Neural cell (in vitro differentiated cells): ENCODE results near the gene CREB3L1. TPM values are rescaled to one million over a fixed set of nuclear protein-coding genes. Genes with fewer than 3 reads are reported as not detected.

Experiments used
- H2AFZ ChIP-seq: fragments of 200-600, 300-800 bp; sonication (generic), shearing (Covaris generic); 2 replicates; pipeline ENCODE4 v1.6.0; 2014; ENCODE audit warnings: low read depth, mild to moderate bottlenecking, antibody characterized with exemption, low read length, moderate library complexity
- H3F3A ChIP-seq: fragments of 200-600 bp; shearing (Covaris generic); 2 replicates; pipeline ENCODE4 v1.6.1; 2016; ENCODE audit warnings: mild to moderate bottlenecking, moderate library complexity, mixed read lengths, antibody characterized with exemption, low read length; ENCODE audit not compliant: insufficient read depth, poor library complexity, severe bottlenecking
- H3K27ac ChIP-seq: fragments of 200-600, 300-800 bp; sonication (generic), shearing (Covaris generic); 2 replicates; pipeline ENCODE4 v1.5.1; 2014; ENCODE audit warnings: mild to moderate bottlenecking, low read length, moderate library complexity
- H3K27me3 ChIP-seq: fragments of 300-800, 200-600 bp; sonication (generic), shearing (Covaris generic); 2 replicates; pipeline ENCODE4 v1.6.0; 2014; ENCODE audit warnings: mild to moderate bottlenecking, low read depth, low read length, moderate library complexity; ENCODE audit not compliant: insufficient read depth
- H3K36me3 ChIP-seq: fragments of 300-800, 200-600 bp; sonication (generic), shearing (Covaris generic); 2 replicates; pipeline ENCODE4 v1.5.1; 2014; ENCODE audit warnings: mild to moderate bottlenecking, antibody characterized with exemption, low read length, moderate library complexity; ENCODE audit not compliant: insufficient read depth
- H3K4me2 ChIP-seq: fragments of 300-800, 200-600 bp; sonication (generic), shearing (Covaris generic); 2 replicates; pipeline ENCODE4 v1.6.0; 2014; ENCODE audit warnings: mild to moderate bottlenecking, low read length
- H3K4me3 ChIP-seq: fragments of 300-800, 200-600 bp; sonication (generic), shearing (Covaris generic); 2 replicates; pipeline ENCODE4 v1.5.1; 2014; ENCODE audit warnings: mild to moderate bottlenecking, low read length, moderate library complexity
- H3K79me2 ChIP-seq: fragments of 200-600 bp; shearing (Covaris generic); replicated peaks from 2 replicates; pipeline ENCODE4 v1.6.0; 2014; ENCODE audit warnings: mild to moderate bottlenecking, low read length, moderate library complexity; ENCODE audit not compliant: insufficient read depth
- H3K9ac ChIP-seq: fragments of 300-800, 200-600 bp; sonication (generic), shearing (Covaris generic); 2 replicates; pipeline ENCODE4 v1.6.1; 2016; ENCODE audit warnings: mild to moderate bottlenecking, low read length, mixed read lengths
- H3K9me2 ChIP-seq: fragments of 200-600 bp; shearing (Covaris generic); 2 replicates; pipeline ENCODE4 v1.6.1; 2016; ENCODE audit warnings: mild to moderate bottlenecking, low read length, mixed read lengths; ENCODE audit not compliant: insufficient read depth
- H3K9me3 ChIP-seq: fragments of 200-600, 300-800 bp; sonication (generic), shearing (Covaris generic); 2 replicates; pipeline ENCODE4 v1.6.1; 2016; ENCODE audit warnings: mild to moderate bottlenecking, mixed run types, low read length, moderate library complexity, mixed read lengths
- H4K20me1 ChIP-seq: fragments of 200-600 bp; shearing (Covaris generic); 2 replicates; pipeline ENCODE4 v1.6.1; 2016; ENCODE audit warnings: mild to moderate bottlenecking, mixed run types; ENCODE audit not compliant: insufficient read depth
- CTCF ChIP-seq: fragments of 450-650 bp; IDR thresholded peaks from 2 replicates; pipeline ENCODE4 v1.5.1; 2014; ENCODE audit warnings: antibody characterized with exemption, mild to moderate bottlenecking, moderate library complexity; ENCODE audit not compliant: poor library complexity, severe bottlenecking
- EP300 ChIP-seq: fragments of 450-650 bp; conservative IDR thresholded peaks from 2 replicates; pipeline ENCODE4 v1.6.1; 2014; ENCODE audit warnings: antibody characterized with exemption, mild to moderate bottlenecking, moderate library complexity; ENCODE audit not compliant: poor library complexity, severe bottlenecking
- EZH2 ChIP-seq: fragments of 200-600, 300-800 bp; shearing (Covaris generic), sonication (generic); IDR thresholded peaks from 2 replicates; pipeline ENCODE4 v1.6.1; 2014; ENCODE audit warnings: antibody characterized with exemption, low read length, borderline replicate concordance, mild to moderate bottlenecking; ENCODE audit not compliant: insufficient read depth, poor library complexity, severe bottlenecking
- MXI1 ChIP-seq: fragments of 450-650 bp; conservative IDR thresholded peaks from 2 replicates; pipeline ENCODE4 v1.6.1; 2014; ENCODE audit warnings: antibody characterized with exemption, mild to moderate bottlenecking; ENCODE audit not compliant: poor library complexity, severe bottlenecking
- POLR2AphosphoS5 ChIP-seq: IDR thresholded peaks from 2 replicates; pipeline ENCODE4 v1.6.1; 2012
- RAD21 ChIP-seq: fragments of 450-650 bp; conservative IDR thresholded peaks from 2 replicates; pipeline ENCODE4 v1.6.1; 2014; ENCODE audit warnings: antibody characterized with exemption, mild to moderate bottlenecking, moderate library complexity
- REST ChIP-seq: IDR thresholded peaks from 2 replicates; pipeline ENCODE4 v1.6.1; 2012; ENCODE audit warnings: borderline replicate concordance
- SMC3 ChIP-seq: fragments of 450-650 bp; conservative IDR thresholded peaks from 2 replicates; pipeline ENCODE4 v1.6.1; 2014; ENCODE audit warnings: antibody characterized with exemption, mild to moderate bottlenecking, moderate library complexity; ENCODE audit not compliant: poor library complexity
- TAF1 ChIP-seq: IDR thresholded peaks from 2 replicates; pipeline ENCODE4 v1.6.1; 2012; ENCODE audit warnings: low read depth
- polyA plus RNA-seq: library from polyadenylated mRNA; depleted of rRNA; stranded (reverse); fragments of >200 nt; gene quantifications from 2 replicates; pipeline ENCODE4 v1.2.3, GENCODE V29; 2014

The CREB3L1 gene
- polyA plus RNA-seq, 1 donor from 2014 or later = not detected

GRCh38 chr11:46271407-46271806 lies 6.1 kb upstream of the CREB3L1 start:
- no peak for TF ChIP-seq MXI1
- no peak for TF ChIP-seq POLR2AphosphoS5
- no peak for TF ChIP-seq SMC3
- TF ChIP-seq TAF1 = no peak
- TF ChIP-seq EZH2 = no peak
- TF ChIP-seq EP300 = no peak
- TF ChIP-seq REST = no peak
- TF ChIP-seq CTCF = no peak
- TF ChIP-seq RAD21 = no peak

DNA sequence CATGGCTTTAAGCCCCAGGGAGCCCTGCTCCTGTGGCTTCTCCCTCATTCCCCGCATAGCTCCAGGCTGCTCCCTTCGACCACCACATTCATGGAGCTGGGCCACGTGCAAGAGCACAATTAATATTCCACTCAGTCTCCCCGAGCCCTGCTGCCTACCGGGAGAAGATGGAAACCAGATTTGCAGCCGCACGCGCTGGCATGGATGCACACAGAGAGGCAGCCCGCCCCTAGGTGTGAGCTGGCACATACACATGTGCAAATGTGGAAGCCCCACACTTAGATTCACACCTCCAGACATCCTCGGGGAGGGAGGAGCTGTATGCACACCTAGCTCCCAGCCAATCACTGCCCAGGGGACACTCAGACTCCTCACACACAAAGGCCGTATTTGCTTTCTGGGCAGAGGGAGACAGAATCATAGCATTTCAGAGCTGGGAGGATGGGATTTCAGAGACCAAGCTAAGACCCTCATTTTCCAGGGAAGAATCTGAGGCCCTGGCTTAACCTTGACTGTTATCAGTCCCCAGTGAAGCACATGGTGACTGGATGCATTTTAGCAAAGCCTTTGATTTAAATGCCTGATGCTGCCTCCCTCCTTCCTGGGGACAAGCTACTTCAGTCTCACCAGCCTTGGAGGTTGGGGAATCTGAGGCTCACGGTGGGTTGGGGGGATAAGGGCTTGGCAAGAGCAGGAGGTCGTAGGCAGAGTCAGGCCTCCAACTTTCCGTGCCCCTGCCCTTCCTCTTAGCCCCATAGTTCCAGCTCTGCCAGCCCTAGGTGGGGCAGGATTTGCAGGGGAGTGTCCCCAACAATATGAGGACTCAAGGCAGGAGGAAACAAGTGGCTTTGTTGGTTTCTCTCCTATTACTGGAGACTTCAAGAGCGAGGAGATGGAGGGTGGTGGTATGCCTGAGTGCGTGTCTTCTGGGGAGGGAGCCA lies 5.3 kb upstream of the CREB3L1 start:
- Histone ChIP-seq H3K27ac (no peak overlapping the region), H4K20me1 (no peaks in the 10 kb centered on the region), H3K4me2 (no peak overlapping the region), H3K9ac (no peak overlapping the region), H2AFZ (no peak overlapping the region), H3K36me3 (no peaks in the 10 kb centered on the region), H3K9me2 (no peaks in the 10 kb centered on the region), H3F3A (no peaks in the 10 kb centered on the region), H3K4me3 (no peak overlapping the region), H3K27me3 (peaks cover 3% of the 10 kb centered on the region), H3K9me3 (no peaks in the 10 kb centered on the region), H3K79me2 (no peaks in the 10 kb centered on the region)
- TF ChIP-seq CTCF = no peak
- no peak for TF ChIP-seq TAF1
- TF ChIP-seq RAD21 = no peak
- no peak for TF ChIP-seq EZH2
- TF ChIP-seq POLR2AphosphoS5 = no peak
- TF ChIP-seq MXI1 = no peak
- TF ChIP-seq REST = no peak
- no peak for TF ChIP-seq EP300
- no peak for TF ChIP-seq SMC3

More at GRCh38 chr11:46271407-46271806, 6.1 kb upstream of the CREB3L1 start:
- Histone ChIP-seq H3K4me3 (no peak overlapping the region), H3K27me3 (no peaks in the 10 kb centered on the region), H3K9me3 (no peaks in the 10 kb centered on the region), H3K9ac (no peak overlapping the region), H3K9me2 (no peaks in the 10 kb centered on the region), H3K79me2 (no peaks in the 10 kb centered on the region), H4K20me1 (no peaks in the 10 kb centered on the region), H3K36me3 (no peaks in the 10 kb centered on the region), H3F3A (no peaks in the 10 kb centered on the region), H3K27ac (no peak overlapping the region), H2AFZ (no peak overlapping the region), H3K4me2 (no peak overlapping the region)
